CD4-positive, alpha-beta T cell treated with Interferon alpha-2 for 1 hour (primary cell): ENCODE results near the gene UTS2B.
"Not testable (repeated sequence)": the region's sequence is repeated elsewhere in the genome, so short reads cannot be mapped to it uniquely, and the experiment has no call there.

Experiments used
- DNase-seq, 2 donors: peaks; one replicate each; pipeline ENCODE4 v3.0.0-alpha.2; 2020 to 2022

UTS2B gene

DNA sequence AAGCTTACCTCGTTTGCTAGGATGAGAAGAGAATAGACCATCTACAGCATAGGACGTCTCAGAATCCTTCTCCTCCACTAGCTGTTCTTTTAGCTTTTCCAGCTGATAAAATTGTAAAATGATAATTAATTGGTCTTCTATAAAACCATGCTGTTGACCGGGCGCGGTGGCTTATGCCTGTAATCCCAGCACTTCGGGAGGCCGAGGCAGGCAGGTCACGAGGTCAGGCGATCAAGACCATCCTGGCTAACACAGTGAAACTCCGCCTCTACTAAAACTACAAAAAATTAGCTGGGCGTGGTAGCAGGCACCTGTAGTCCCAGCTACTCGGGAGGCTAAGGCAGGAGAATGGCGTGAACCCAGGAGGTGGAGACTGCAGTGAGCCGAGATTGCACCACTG, 55.1 kb downstream of the UTS2B start:
- DNase-seq = not testable (repeated sequence)

DNA sequence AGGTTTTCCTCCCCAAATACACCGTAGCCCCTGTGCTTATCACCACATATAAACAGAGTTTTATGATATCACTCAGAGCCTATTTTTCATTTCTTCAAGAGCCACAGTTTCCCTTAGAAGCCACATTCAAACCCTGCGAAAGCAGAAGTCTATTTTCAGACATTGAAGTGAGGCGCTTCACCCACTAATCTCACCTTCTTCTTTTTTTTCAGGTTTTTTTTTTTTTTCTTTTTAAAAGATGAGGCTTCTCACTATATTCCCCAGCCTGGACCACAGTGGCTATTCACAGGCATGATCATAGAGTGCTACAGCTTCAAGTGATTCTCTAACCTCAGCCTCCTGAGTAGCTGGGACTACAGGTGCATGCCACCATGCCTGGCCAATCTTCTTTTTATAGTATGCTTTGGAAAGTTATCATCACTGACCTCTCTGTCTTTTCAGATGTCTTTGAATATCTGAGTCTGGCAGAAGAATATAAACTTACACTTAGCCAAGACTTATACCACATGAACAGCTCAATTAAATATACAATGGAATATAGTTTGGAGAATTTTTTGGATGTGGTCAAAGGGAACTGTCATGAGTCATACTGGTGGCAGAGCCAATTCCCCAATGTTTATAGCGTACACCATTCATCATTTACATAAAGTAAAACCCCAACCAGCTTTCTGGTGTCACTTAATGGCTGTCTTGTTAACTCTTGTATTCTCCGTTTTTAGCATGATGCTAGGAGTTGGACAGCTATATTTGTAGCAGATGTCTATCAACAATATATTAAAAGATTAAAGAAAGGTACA, 60.8 kb downstream of the UTS2B start:
- no peak for DNase-seq

GRCh38 chr3:191268737-191269136, 61.6 kb downstream of the UTS2B start:
- DNase-seq = no peak

DNA sequence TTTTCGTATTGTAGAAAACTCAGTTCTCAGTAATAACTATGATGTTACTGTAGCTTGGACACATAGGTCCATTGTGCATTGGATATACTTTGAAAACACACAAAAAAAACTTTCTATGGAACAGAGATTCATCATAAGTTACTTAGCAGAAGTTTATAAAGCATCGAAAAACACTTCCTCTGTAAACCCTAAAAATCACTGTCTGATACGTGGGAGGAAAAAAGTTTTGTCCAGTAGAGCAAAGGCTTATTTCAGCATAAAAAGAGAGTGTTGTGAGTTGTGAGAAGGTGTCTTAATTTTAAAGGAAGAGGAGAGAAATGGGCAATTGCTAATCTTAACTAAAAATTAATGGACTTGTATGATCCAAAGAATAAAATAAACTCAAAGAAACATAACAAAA, 66.5 kb downstream of the UTS2B start:
- no peak for DNase-seq

DNA sequence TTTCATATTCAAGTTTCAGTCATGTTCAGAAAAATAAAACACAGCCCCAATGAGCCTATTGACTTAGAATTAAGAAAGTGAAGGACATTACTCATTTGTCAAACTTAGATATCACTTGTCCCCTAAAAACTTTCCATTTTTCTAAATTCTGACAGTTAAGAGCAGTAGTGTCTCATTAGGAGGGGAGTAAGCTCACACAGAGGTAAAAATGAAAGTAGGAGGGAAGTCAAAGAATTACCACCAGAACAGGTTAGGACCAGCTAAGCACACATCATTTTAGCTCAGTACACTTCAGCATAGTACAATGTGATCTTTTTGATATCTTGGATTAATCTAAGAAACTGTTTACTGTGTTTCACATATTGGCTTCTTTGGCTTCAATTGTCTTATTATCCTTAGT, 67.0 kb downstream of the UTS2B start:
- DNase-seq = no peak

DNA sequence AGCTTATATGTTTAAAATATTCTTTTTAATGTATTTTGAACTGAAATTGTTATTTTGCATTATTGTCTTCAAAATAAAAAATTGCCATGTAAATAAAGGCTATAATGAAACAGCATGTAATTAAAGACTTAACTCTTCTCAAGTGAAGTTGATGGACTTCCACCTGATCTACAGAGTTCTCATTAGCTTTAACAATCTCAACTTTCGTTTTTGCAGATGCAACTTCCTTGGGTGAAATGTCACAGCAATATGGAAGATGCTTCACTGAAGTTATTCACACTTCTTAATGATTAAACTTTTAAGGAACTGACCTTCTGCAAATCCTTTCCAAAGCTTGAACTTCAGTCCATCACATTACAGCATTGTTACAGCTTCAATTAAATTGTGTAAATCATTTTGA, 67.7 kb downstream of the UTS2B start:
- DNase-seq = no peak

DNA sequence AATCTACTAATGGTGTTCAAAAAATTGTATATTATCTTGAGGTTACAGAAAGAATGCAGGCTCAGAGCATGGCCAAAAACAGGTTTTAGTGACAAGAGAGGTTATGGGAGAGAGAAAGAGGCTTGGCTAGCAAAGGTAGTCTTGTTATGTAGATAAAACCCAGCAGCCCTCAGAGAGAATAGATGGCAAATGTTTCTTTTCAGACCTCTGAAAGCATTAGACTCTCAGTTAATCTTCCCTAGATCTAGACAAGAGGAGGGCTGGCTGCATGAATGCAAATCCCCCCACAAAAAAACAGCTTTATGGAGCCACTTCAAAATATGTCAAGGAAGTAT, 69.1 kb downstream of the UTS2B start:
- no peak for DNase-seq

DNA sequence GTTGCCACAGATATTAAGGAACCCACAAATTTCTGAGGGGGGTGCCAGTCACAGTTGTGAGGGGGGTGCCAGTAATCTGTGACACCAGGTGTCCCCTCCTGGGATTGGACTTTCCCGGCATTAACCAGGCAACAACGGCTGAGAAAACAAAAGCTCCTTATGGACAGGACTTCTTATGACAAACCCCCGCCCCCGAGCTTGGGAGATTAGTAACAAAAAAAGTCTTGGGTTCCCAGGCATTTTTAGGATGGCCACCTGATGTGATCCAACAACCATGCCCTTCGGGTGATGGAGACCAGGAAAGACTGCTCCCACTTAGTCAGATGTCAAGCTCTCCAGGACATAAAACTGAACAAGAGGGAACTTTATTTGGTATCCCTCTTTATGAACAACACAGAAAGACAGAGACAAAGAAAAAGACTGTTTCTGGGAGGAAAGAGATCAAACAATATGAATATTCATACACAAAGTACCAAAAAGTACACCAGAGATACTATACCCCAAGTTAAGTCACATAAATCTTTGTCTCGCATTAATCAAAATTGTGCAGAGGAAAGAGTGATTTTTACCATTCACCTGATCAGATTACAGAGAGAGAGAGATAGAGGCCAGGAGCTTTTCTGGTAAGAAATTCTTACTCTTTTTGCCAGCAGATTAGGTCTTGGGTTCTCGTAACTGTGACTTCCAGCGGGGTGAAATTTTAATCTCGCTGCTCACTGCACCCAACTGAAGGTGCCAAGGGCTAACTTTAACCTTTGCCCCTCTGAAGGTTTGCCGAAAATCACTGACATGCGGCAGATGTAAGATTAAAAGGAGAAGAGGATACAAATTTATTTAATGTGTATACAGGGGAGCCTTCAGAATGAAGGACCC, 69.7 kb downstream of the UTS2B start:
- no peak for DNase-seq

- no peak for DNase-seq
Observed at GRCh38 chr3:191259486-191259885, 70.8 kb downstream of the UTS2B start.

GRCh38 chr3:191257286-191257685, 73.0 kb downstream of the UTS2B start:
- DNase-seq = no peak

DNA sequence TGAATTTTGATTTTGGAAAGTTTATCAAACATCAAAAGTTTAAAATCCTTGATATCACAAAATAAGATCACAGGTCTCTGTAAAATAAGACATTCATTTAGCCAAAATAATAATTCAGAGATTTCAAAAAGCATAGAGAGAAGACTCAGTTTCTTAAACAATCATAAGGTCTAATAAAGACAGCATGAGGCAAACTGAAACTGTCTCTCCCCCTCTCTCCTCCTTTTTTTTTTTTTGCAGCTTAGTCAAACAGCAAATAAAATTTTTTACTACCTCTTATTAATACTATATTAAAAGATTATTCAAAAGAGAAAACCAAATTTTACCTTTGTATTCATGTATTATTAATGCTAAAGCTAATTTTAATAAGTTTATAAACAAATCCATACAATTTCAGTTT, 73.9 kb downstream of the UTS2B start:
- no peak for DNase-seq

- DNase-seq = no peak
Observed at GRCh38 chr3:191255156-191255555, 75.2 kb downstream of the UTS2B start.

- no peak for DNase-seq
Observed at GRCh38 chr3:191254098-191254873, 76.0 kb downstream of the UTS2B start.

DNA sequence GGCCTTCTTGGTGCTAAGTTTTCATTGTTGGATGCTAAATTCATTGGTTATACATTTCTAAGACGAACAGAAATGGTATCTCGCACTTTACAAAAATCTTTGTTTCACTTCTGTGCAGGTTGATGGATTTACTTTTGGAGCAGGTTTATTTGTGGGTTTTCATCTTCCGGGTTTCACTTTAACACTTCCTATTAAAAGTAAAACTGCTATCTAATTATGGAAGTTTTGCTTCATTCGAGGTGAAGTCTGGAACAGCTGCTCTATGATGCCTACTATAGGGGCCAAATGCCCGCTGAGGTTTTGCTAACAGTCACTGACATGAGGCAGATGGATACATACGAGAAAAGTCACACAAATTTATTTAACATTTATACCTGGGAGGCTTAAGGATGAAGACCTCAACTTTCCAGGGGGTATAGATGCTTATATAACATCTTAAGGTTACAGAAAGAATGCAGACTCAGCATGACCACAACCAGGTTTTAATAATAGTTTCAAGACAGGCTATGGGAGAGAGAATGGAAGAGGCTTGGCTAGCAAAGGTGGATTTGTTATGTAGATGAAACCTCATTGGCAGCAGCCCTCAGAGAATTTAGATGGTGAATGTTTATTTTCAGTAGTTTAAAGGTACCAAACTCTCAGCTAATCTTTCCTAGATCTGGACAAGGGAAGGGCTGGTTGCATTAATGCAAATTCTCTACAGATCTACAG, 77.1 kb downstream of the UTS2B start:
- no peak for DNase-seq

DNA sequence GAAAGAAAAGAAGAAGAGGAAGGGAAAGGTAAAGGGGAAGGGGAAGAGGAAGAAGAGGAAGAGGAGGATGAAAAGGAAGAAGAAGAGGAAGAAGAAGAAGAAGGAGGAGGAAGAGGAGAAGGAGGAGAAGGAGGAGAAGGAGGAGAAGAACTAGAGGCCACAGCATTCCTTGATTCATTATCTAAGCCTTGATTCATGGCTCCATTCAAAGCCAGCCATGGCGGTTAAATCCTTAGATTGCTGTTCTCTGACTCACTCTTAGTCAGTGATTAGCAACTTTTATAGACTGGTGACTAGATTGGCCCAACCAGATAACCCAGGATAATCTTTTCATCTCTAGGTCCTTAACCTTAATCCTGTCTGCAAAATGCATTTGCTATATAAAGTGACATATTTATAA, 83.7 kb downstream of the UTS2B start:
- DNase-seq = no peak

DNA sequence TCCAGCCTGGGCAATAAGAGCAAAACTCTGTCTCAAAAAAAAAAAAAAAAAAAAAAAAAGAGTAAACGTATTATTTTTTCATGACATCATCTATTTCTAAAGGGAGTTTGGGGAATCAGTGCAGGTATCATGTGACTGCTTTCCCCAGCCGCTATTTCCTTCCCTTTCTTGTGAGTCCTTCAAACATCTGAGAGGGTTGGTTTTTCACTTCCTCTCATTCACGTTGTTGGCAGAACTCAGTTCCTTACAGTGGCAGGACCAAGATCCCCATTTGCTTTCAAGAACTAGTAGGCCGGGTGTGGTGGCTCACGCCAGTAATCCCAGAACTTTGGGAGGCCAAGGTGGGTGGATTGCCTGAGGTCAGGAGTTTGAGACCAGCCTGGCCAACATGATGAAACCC, 84.3 kb downstream of the UTS2B start:
- peak; percentile 52 to 74 for DNase-seq

GRCh38 chr3:191244242-191244867, 86.0 kb downstream of the UTS2B start:
- peak in 1 of 2 donors; percentile 14 for DNase-seq

DNA sequence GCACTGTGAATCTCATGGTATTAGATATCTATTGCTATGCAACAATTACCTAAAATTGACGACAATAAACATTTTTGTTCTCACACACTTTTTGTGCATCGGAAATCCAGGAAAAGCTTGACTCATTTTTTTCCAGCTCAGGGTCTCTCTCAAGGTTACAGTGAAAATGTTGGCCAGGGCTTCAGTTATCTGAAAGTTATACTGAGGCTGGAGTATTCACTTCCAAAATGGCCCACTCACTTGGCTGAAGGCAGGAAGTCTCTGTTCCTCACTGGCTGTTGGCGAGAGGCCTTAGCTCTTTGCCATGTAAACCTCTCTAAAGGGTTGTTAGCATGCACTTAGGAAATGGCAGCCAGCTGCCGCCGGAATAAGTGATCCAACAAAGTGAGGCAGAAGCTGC, 89.8 kb downstream of the UTS2B start:
- DNase-seq = no peak

GRCh38 chr3:191239407-191240031, 90.8 kb downstream of the UTS2B start:
- DNase-seq = no peak

DNA sequence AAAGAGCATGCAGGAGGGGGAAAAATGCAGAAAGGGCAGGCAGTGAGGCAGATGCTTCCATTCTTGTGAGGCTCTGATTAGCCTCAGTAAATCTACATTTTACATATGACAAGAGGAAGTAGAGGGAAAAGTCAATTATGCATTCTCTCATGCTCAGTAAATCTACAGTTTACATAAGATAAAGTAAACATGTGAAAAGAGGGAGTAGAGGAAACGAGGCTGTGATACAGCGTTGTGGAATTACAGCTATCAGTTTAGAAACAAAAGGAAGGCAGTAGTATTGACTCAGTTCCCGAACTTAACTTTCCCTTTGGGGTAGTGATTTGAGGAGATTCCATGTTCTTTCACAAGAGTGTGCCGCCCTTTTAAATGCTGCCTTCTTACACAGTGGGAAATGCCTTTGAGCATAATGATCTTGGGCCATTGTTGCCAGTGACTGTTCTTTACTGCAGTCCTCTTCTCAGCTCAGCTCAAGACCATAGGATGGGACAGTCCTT, 92.0 kb downstream of the UTS2B start:
- no peak for DNase-seq

DNA sequence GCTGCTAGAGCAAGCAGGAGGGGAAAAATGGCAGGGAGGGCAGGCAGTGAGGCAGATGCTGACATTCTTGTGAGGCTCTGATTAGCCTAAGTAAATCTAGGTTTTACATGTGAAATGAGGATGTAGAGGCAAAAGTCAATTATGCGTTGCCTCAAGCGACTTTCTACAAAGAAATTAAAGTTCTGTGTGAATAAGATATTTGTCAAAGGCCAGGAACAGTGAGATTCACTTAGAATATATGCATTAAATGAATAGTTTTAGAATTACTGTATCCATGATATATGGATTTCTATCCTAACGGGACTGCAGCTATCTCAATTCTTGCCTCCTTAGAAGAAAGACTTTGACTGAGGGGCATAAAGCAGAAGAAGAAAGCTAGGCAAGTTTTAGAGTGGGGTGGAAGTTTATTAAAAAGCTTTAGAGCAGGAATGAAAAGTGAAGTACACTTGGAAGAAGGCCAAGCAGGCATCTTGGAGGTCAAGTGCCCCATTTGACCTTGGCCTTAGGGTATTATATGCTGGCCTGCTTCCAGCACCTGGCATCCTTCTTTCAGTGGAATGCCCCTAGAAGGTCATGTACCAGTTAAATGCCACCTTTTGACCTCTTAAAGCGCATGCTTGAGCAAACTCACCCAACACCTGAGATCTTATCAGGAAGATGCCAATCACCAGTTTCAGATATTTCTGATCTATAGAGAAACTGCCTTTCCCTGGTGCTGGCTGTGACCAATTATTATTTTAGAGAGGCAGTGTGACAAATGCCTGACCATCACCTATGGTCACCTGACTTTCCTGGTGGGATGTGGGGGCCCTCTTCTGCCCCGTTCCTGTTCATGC, 93.1 kb downstream of the UTS2B start:
- DNase-seq = no peak
